IMR-90 (cell line): Measurements from ENCODE around the gene ACVR1. TPM values are rescaled to one million over a fixed set of nuclear protein-coding genes. Genes with fewer than 3 reads are reported as not detected.

Experiments
- ATAC-seq: fragments of 200-7000 bp; cut with Tn5 transposase; 2 replicates; pipeline ENCODE4 v1.9.1; 2020; ENCODE audit warnings: low read depth, mild to moderate bottlenecking, moderate library complexity
- BruUV-seq: library from RNA; stranded (reverse); fragments of 400-500 nt; replicated peaks from 2 replicates; lab custom pipeline; 2021; lab: Mats Ljungman, UMichigan
- CTCF ChIA-PET: fragments of 300-600 bp; formaldehyde crosslinking; extraction: SDS; loops from one replicate; lab custom pipeline; 2021; ENCODE audit warnings: antibody characterized with exemption; lab: Yijun Ruan, JAX
- POLR2A ChIA-PET: fragments of 300-600 bp; sonication (Branson Sonifier 250); formaldehyde crosslinking; loops from one replicate; lab custom pipeline; 2022; ENCODE audit warnings: antibody characterized with exemption; ENCODE audit not compliant: unreplicated experiment; lab: Charles Lee
- DNase-seq: peaks from one replicate; pipeline ENCODE4 v3.0.0; 2013
- H2AFZ ChIP-seq: replicated peaks from 2 replicates; pipeline ENCODE3; 2013; ENCODE audit warnings: low read length, mild to moderate bottlenecking; ENCODE audit not compliant: poor library complexity
- H2AK5ac ChIP-seq: 2 replicates; pipeline ENCODE4 v1.6.1; 2013; ENCODE audit warnings: low read depth, low read length, inconsistent platforms
- H2AK9ac ChIP-seq: replicated peaks from 2 replicates; pipeline ENCODE3; 2013; ENCODE audit warnings: mild to moderate bottlenecking, low read depth, low read length, moderate library complexity; ENCODE audit not compliant: poor library complexity
- H2BK120ac ChIP-seq: 2 replicates; pipeline ENCODE4 v1.6.1; 2013; ENCODE audit warnings: low read depth, low read length, inconsistent platforms
- H2BK15ac ChIP-seq: 3 replicates; pipeline ENCODE4 v1.6.1; 2013; ENCODE audit warnings: low read depth, low read length, inconsistent platforms
- H2BK20ac ChIP-seq: 2 replicates; pipeline ENCODE4 v1.6.1; 2013; ENCODE audit warnings: low read depth, mild to moderate bottlenecking, inconsistent platforms, low read length, moderate library complexity
- H2BK5ac ChIP-seq: 2 replicates; pipeline ENCODE4 v1.6.1; 2013; ENCODE audit warnings: mild to moderate bottlenecking, low read depth, low read length, inconsistent platforms; ENCODE audit not compliant: poor library complexity, severe bottlenecking
- H3K14ac ChIP-seq: replicated peaks from 2 replicates; pipeline ENCODE4 v1.6.1; 2013; ENCODE audit warnings: low read depth, low read length, inconsistent platforms
- H3K18ac ChIP-seq: 2 replicates; pipeline ENCODE4 v1.6.1; 2013; ENCODE audit warnings: low read depth, low read length, control low read depth
- H3K23ac ChIP-seq: 2 replicates; pipeline ENCODE4 v1.6.1; 2013; ENCODE audit warnings: low read depth, low read length, inconsistent platforms
- H3K27ac ChIP-seq: 2 replicates; pipeline ENCODE4 v1.5.1; 2013; ENCODE audit warnings: mild to moderate bottlenecking, control low read depth, low read length; ENCODE audit not compliant: insufficient read depth
- H3K27me3 ChIP-seq: 2 replicates; pipeline ENCODE4 v1.6.1; 2013; ENCODE audit warnings: low read length; ENCODE audit not compliant: control insufficient read depth, insufficient read depth
- H3K36me3 ChIP-seq: 2 replicates; pipeline ENCODE4 v1.6.1; 2013; ENCODE audit warnings: low read length, mixed read lengths; ENCODE audit not compliant: control insufficient read depth, insufficient read depth
- H3K4ac ChIP-seq: 2 replicates; pipeline ENCODE4 v1.6.1; 2013; ENCODE audit warnings: low read depth, low read length, inconsistent platforms
- H3K4me1 ChIP-seq: 2 replicates; pipeline ENCODE4 v1.6.1; 2013; ENCODE audit warnings: low read length, mixed read lengths; ENCODE audit not compliant: control insufficient read depth, insufficient read depth
- H3K4me2 ChIP-seq: 2 replicates; pipeline ENCODE4 v1.6.1; 2013; ENCODE audit warnings: low read depth, mild to moderate bottlenecking, control low read depth, low read length, moderate library complexity
- H3K4me3 ChIP-seq: 2 replicates; pipeline ENCODE4 v1.5.1; 2013; ENCODE audit warnings: low read depth, mild to moderate bottlenecking, control low read depth, low read length, moderate library complexity; ENCODE audit not compliant: insufficient read depth
- H3K56ac ChIP-seq: 2 replicates; pipeline ENCODE4 v1.6.1; 2013; ENCODE audit warnings: low read length, inconsistent platforms; ENCODE audit not compliant: insufficient read depth; ENCODE audit errors: extremely low read depth
- H3K79me1 ChIP-seq, 2 experiments: 2 replicates each; pipeline ENCODE4 v1.6.1; 2013; ENCODE audit warnings: low read length in 2 of 2, inconsistent platforms in 1 of 2, low read depth in 1 of 2
- H3K9ac ChIP-seq: 2 replicates; pipeline ENCODE4 v1.6.1; 2013; ENCODE audit warnings: low read depth, low read length, control low read depth
- H3K9me1 ChIP-seq: 2 replicates; pipeline ENCODE4 v1.6.1; 2013; ENCODE audit warnings: low read length, inconsistent platforms; ENCODE audit not compliant: insufficient read depth
- H3K9me3 ChIP-seq: 2 replicates; pipeline ENCODE4 v1.6.1; 2013; ENCODE audit warnings: low read length; ENCODE audit not compliant: control insufficient read depth, insufficient read depth
- H4K20me1 ChIP-seq: 2 replicates; pipeline ENCODE4 v1.6.1; 2013; ENCODE audit warnings: low read length, inconsistent platforms; ENCODE audit not compliant: insufficient read depth
- H4K5ac ChIP-seq: 2 replicates; pipeline ENCODE4 v1.6.1; 2013; ENCODE audit warnings: mild to moderate bottlenecking, low read depth, low read length, control low read depth
- H4K8ac ChIP-seq, 2 experiments: 2 replicates each; pipeline ENCODE4 v1.6.1; 2013; ENCODE audit warnings: low read depth in 2 of 2, low read length in 2 of 2, control low read depth in 1 of 2, inconsistent platforms in 1 of 2
- H4K91ac ChIP-seq: 2 replicates; pipeline ENCODE4 v1.6.1; 2013; ENCODE audit warnings: low read depth, low read length, inconsistent platforms; ENCODE audit not compliant: insufficient read depth
- MAFK ChIP-seq: IDR thresholded peaks from 2 replicates; pipeline ENCODE4 v1.6.1; 2012; ENCODE audit warnings: low read depth, low read length, improper control_type of control experiment
- MAZ ChIP-seq: IDR thresholded peaks from 2 replicates; pipeline ENCODE4 v1.6.1; 2012; ENCODE audit warnings: low read depth, mild to moderate bottlenecking, low read length, improper control_type of control experiment, moderate library complexity, borderline replicate concordance
- WGBS, 2 experiments: methylation state at CpG; one replicate each; pipeline versions ENCODE4 v1.1.5 to v1.1.7; 2013; ENCODE audit warnings: missing lambda C conversion rate in 2 of 2; ENCODE audit not compliant: insufficient read length in 1 of 2; ENCODE audit errors: extremely low coverage in 2 of 2; 5-methylcytosine and 5-hydroxymethylcytosine counted together
- dilution Hi-C: fragments of 300-500 bp; cut with HindIII; formaldehyde crosslinking; loops from one replicate; pipeline ENCODE4 v1.14.3; 2018; ENCODE audit warnings: low sequenced_read_pairs; ENCODE audit not compliant: unreplicated experiment
- in situ Hi-C: fragments of 300-500 bp; cut with MboI; formaldehyde crosslinking; loops from 3 replicates; pipeline ENCODE4 v1.14.3; 2019; ENCODE audit warnings: low sequenced_read_pairs, inconsistent platforms, mixed read lengths
- intact Hi-C: fragments of 100-400 bp; cut with micrococcal nuclease; formaldehyde crosslinking; loops from 2 replicates; pipeline ENCODE4 v1.10.0; 2022
- polyA plus RNA-seq, 3 experiments: library from polyadenylated mRNA; depleted of rRNA; stranded (reverse); fragments of >200 nt; gene quantifications; 2 replicates each; pipeline ENCODE4 v1.2.3, GENCODE V29; 2012; ENCODE audit warnings: low replicate concordance in 1 of 3
- total RNA-seq: library from RNA; depleted of rRNA; stranded (reverse); fragments of >200 nt; gene quantifications from 2 replicates; pipeline ENCODE4 v1.2.3, GENCODE V29; 2012

ACVR1 gene
- total and polyA plus RNA-seq, 2 of the 4 experiments (the other 2 are of a cell fraction), result 21.1 to 40.8 TPM

DNA sequence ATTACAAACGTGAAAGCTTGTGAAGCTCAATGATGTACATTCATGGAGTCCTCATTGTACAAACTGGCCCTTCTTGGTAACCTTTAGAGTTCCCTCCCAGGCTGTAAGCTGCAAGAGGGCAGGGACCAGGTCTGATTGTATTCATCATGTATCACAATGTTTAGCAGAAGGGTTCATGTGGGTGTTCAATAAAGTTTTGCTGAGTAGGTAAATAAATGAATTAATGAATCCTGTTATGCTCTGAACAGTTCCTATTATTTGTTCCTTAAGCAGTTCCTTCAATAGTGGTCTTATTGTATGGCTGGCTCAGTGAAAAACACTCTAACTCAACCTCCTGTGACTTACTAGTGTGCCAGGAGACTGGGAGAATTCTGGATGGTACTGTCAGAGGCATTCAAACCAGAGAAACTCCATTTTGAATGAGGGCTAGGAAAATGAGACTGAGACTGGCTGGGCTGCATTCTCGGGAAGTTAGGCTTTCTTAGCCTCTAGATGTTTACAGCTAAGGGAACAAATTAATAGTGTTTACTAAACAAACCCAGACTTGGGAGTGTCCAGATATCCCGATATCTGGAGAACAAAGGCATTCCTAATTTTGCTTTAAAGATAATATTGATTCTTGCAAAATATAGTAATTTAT lies 1.8 kb upstream of the ACVR1 start:
- Histone ChIP-seq H3K27me3 (no peaks in the 10 kb centered on the region), H2AK9ac (no peak overlapping the region), H3K79me1 (peaks cover 9 to 28% of the 10 kb centered on the region in 2 experiments; a peak in 3 of 4 replicates), H2AFZ (no peak overlapping the region), H3K9me1 (peaks cover 5% of the 10 kb centered on the region; the same call in 1 of the 2 replicates), H3K9me3 (no peaks in the 10 kb centered on the region), H2BK15ac (no peak overlapping the region), H3K4me3 (no peak overlapping the region), H3K18ac (no peak overlapping the region), H2BK120ac (no peak overlapping the region), H4K5ac (no peak overlapping the region), H2BK5ac (no peak overlapping the region), H3K4ac (no peak overlapping the region), H3K56ac (no peak overlapping the region), H3K36me3 (no peaks in the 10 kb centered on the region), H4K91ac (no peak overlapping the region), H4K20me1 (peaks cover 19% of the 10 kb centered on the region; the same call in 1 of the 2 replicates), H3K23ac (no peak overlapping the region), H2AK5ac (no peak overlapping the region), H3K14ac (no peak overlapping the region), H3K4me1 (peaks cover 8% of the 10 kb centered on the region), H3K27ac (no peak overlapping the region), H3K4me2 (no peak overlapping the region), H3K9ac (no peak overlapping the region), H2BK20ac (no peak overlapping the region), H4K8ac (no peak overlapping the region)
- in situ Hi-C loops, result loop anchor here (5.0 kb wide), 1 partner anchor 91 kb away; no protein-coding TSS in a partner anchor
- ATAC-seq (no peak), DNase-seq (no peak)
- dilution Hi-C loops, result no loop called here
- intact Hi-C loops, result loop anchor here (2.0 to 10.0 kb wide), 4 partner anchors 47 to 249 kb away; partner anchors contain the start of gene ACVR1C
- WGBS, 2 experiments, result no CpG with 5 or more reads among the region's 3 CpGs
- ChIA-PET POLR2A (no interaction called here), CTCF (no interaction called here)
- no peak for TF ChIP-seq MAZ
- TF ChIP-seq MAFK, result peak; percentile 61; the same call in 1 of the 2 replicates
- no TSS peak for BruUV-seq
